Measurements from ENCODE around the gene DVL1.

DNA sequence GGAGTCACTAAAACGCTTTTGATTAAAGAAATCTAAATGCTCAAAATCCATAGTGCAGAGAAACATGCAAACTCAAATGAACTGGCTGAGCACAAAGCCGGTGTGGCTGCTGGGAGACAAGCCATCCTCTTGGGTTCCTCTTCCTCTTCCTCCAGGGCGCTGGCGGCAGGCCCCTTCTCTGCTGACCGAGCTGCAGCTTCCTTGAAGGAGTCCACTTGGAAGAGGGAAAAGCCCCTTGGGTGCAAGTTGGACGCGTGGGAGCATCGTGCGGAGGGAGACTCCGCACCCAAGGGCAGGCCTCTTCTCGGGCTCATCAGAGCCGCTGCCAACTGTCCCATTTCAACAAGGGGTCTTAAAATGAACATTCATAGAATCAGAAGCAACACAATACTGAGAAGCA is 42.0 kb upstream of the DVL1 start:
- no peak for TF ChIP-seq CTCF (conservative IDR thresholded peaks at IDR 0.05; ENCODE audit: low read length)
- no peak for TF ChIP-seq EZH2phosphoT487 (IDR thresholded peaks at IDR 0.05; ENCODE audit: borderline replicate concordance)
